MM.1S (cell line): ENCODE data around the gene SOD1.

Source experiments
- CTCF ChIP-seq: fragments of 300-600 bp; sonication (generic); IDR thresholded peaks from 2 replicates; pipeline ENCODE4 v1.5.1; 2016; ENCODE audit warnings: antibody characterized with exemption, low read length, mixed read lengths
- EZH2phosphoT487 ChIP-seq: fragments of 300-600 bp; sonication (generic); IDR thresholded peaks from 2 replicates; pipeline ENCODE4 v1.6.1; 2018; ENCODE audit warnings: antibody characterized with exemption, low read length

DNA sequence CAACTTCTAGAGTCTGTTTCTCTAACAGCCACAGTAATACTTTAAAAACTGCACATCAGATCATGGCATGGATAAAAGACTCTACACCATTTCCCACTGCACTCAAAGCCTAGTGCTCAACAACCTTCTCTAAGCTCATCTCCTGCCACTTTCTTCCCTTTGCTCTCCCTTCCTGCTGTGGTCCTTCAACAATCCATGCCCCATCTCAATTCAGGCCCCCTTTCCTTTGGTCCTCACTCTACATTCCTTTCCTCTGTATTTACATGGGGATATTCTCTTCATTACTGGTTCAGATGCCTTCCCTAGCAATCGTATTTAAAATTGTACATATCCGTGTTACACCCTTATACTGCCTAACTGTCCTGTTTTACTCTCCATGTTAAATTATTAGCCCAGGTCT, 19.0 kb downstream of the SOD1 start:
- TF ChIP-seq CTCF (no peak), EZH2phosphoT487 (no peak)
